Esophagus muscularis mucosa (tissue), 4 donors: ENCODE measurements around the gene SERPINA10.

ENCODE experiments used
- EP300 ChIP-seq: sonication (generic); formaldehyde crosslinking; IDR thresholded peaks from one replicate; pipeline ENCODE4 v1.6.1; 2017; ENCODE audit warnings: antibody characterized with exemption
- POLR2A ChIP-seq: fragments of 450-650 bp; IDR thresholded peaks from one replicate; pipeline ENCODE4 v1.6.1; 2017; ENCODE audit warnings: antibody characterized with exemption, moderate library complexity, mild to moderate bottlenecking, low read depth
- POLR2AphosphoS5 ChIP-seq, 2 donors: sonication (generic); formaldehyde crosslinking; IDR thresholded peaks; one replicate each; pipeline ENCODE4 v1.6.1; 2017; ENCODE audit warnings: antibody characterized with exemption in 2 of 2
- TF ChIP-seq, protein P1 (sequence below), 3 experiments: fragments of 200-600 bp in 2 of 3; fragments of 450-650 bp in 1 of 3; sonication (generic) in 2 of 3; IDR thresholded peaks; one replicate each; pipeline ENCODE4 v1.5.1; 2017 to 2019; ENCODE audit warnings: antibody characterized with exemption in 3 of 3, mild to moderate bottlenecking in 2 of 3, moderate library complexity in 1 of 3

DNA sequence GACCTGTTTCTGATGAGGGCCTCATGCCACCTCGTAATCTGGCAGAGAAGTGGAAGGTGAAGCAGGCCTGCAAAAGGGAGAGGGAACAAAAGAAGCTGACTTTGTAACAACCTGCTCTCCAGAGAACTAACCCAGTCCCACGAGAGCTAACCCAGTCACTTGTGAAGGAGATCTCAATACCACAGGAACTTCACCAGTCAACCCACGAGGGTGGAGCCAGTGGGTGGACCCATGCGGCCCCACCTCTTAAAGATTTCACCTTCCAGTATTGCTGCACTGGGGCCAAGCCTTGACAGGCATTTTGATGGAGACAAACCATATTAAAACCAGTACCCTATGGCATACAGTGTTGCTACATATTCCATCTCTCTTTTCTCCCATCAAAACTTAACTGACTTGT lies 55.1 kb downstream of the SERPINA10 start:
- TF ChIP-seq, protein P1, sequence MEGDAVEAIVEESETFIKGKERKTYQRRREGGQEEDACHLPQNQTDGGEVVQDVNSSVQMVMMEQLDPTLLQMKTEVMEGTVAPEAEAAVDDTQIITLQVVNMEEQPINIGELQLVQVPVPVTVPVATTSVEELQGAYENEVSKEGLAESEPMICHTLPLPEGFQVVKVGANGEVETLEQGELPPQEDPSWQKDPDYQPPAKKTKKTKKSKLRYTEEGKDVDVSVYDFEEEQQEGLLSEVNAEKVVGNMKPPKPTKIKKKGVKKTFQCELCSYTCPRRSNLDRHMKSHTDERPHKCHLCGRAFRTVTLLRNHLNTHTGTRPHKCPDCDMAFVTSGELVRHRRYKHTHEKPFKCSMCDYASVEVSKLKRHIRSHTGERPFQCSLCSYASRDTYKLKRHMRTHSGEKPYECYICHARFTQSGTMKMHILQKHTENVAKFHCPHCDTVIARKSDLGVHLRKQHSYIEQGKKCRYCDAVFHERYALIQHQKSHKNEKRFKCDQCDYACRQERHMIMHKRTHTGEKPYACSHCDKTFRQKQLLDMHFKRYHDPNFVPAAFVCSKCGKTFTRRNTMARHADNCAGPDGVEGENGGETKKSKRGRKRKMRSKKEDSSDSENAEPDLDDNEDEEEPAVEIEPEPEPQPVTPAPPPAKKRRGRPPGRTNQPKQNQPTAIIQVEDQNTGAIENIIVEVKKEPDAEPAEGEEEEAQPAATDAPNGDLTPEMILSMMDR (IDR thresholded peaks at IDR 0.05) = no peak
- TF ChIP-seq EP300 = no peak
- TF ChIP-seq POLR2A = no peak
- no peak for TF ChIP-seq POLR2AphosphoS5 (IDR thresholded peaks at IDR 0.05)
